ENCODE results near the gene ACADL.

The ACADL gene

GRCh38 chr2:210169516-210170195, 55.6 kb downstream of the ACADL start:
- TF ChIP-seq ZFX (IDR thresholded peaks at IDR 0.05), result no peak
- TF ChIP-seq, protein P1, sequence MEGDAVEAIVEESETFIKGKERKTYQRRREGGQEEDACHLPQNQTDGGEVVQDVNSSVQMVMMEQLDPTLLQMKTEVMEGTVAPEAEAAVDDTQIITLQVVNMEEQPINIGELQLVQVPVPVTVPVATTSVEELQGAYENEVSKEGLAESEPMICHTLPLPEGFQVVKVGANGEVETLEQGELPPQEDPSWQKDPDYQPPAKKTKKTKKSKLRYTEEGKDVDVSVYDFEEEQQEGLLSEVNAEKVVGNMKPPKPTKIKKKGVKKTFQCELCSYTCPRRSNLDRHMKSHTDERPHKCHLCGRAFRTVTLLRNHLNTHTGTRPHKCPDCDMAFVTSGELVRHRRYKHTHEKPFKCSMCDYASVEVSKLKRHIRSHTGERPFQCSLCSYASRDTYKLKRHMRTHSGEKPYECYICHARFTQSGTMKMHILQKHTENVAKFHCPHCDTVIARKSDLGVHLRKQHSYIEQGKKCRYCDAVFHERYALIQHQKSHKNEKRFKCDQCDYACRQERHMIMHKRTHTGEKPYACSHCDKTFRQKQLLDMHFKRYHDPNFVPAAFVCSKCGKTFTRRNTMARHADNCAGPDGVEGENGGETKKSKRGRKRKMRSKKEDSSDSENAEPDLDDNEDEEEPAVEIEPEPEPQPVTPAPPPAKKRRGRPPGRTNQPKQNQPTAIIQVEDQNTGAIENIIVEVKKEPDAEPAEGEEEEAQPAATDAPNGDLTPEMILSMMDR (conservative IDR thresholded peaks at IDR 0.05), result no peak
- H3K27ac ChIP-seq, result peak overlapping the region; percentile 96

GRCh38 chr2:210167227-210167626, 58.0 kb downstream of the ACADL start:
- H3K27ac ChIP-seq, result no peak overlapping the region
- TF ChIP-seq, protein P1 (conservative IDR thresholded peaks at IDR 0.05), result no peak
- no peak for TF ChIP-seq ZFX (IDR thresholded peaks at IDR 0.05)

DNA sequence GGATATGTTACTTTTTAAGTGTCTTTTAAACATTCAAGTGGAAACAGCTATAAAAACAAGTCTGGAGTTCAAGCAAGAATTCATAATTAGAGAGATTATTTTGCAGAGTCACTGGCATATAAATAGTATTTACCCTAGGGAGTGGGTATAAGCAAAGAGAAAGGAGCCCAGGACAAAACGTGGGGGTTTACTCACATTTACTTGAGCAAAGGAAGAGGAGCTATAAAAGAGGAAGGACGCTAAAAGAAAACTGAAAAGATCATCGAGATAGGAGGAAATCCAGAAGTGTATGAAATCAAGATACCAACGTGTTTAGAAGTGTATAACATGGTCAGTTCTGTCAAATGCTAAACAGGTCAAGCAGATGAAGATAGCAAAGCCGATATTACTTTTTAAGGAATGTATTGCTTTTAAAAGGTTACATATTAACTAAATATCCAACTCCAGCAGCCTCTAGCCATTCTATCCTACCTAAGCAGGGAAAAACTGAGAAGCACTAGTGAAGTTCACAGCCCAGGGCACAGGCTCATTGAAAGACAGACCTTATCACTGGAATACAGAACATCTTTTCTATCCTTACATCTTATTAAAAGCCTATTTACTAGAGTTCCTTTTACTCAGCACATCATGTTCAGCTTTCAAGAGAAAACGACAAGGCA, 62.7 kb downstream of the ACADL start:
- TF ChIP-seq, protein P1 (conservative IDR thresholded peaks at IDR 0.05), result no peak
- TF ChIP-seq ZFX (IDR thresholded peaks at IDR 0.05), result no peak
- H3K27ac ChIP-seq, result no peak overlapping the region

GRCh38 chr2:210159059-210159458, 66.2 kb downstream of the ACADL start:
- H3K27ac ChIP-seq, result no peak overlapping the region
- TF ChIP-seq, protein P1 (conservative IDR thresholded peaks at IDR 0.05), result no peak
- TF ChIP-seq ZFX (IDR thresholded peaks at IDR 0.05), result no peak

GRCh38 chr2:210158236-210158635, 67.0 kb downstream of the ACADL start:
- TF ChIP-seq, protein P1 (conservative IDR thresholded peaks at IDR 0.05), result no peak
- TF ChIP-seq ZFX (IDR thresholded peaks at IDR 0.05), result no peak
- H3K27ac ChIP-seq, result no peak overlapping the region

DNA sequence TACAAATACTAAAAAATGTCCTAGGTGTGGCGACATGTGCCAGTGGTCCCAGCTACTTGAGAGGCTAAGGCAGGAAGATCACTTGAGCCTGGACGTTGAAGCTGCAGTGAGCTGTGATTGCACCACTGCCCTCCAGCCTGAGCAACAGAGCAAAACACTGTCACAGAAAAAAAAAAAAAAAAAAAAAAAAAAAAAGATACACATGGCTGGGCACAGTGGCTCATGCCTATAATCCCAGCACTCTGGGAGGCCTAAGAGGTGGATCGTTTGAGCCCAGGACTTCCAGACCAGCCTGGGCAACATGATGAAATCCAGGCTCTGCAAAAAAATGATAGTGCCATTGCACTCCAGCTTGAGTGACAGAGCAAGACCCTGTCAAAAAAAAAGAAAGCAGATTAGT, 67.7 kb downstream of the ACADL start:
- no peak overlapping the region for H3K27ac ChIP-seq
- TF ChIP-seq, protein P1 (conservative IDR thresholded peaks at IDR 0.05), result no peak
- no peak for TF ChIP-seq ZFX (IDR thresholded peaks at IDR 0.05)

GRCh38 chr2:210147614-210148013, 77.6 kb downstream of the ACADL start:
- no peak overlapping the region for H3K27ac ChIP-seq
- TF ChIP-seq, protein P1 (conservative IDR thresholded peaks at IDR 0.05), result no peak
- TF ChIP-seq ZFX (IDR thresholded peaks at IDR 0.05), result no peak
